ENCODE results near the gene DNHD1. TPM values are rescaled to one million over a fixed set of nuclear protein-coding genes. Genes with fewer than 3 reads are reported as not detected.
A peak's percentile ranks its signal among the peaks of the same experiment; 100 is the strongest.

The DNHD1 gene
- total and polyA plus RNA-seq, 2 of the 13 experiments (the other 11 are each of a cell fraction or from before 2014, with no cell fraction given): 2.7 to 9.3 TPM

DNA sequence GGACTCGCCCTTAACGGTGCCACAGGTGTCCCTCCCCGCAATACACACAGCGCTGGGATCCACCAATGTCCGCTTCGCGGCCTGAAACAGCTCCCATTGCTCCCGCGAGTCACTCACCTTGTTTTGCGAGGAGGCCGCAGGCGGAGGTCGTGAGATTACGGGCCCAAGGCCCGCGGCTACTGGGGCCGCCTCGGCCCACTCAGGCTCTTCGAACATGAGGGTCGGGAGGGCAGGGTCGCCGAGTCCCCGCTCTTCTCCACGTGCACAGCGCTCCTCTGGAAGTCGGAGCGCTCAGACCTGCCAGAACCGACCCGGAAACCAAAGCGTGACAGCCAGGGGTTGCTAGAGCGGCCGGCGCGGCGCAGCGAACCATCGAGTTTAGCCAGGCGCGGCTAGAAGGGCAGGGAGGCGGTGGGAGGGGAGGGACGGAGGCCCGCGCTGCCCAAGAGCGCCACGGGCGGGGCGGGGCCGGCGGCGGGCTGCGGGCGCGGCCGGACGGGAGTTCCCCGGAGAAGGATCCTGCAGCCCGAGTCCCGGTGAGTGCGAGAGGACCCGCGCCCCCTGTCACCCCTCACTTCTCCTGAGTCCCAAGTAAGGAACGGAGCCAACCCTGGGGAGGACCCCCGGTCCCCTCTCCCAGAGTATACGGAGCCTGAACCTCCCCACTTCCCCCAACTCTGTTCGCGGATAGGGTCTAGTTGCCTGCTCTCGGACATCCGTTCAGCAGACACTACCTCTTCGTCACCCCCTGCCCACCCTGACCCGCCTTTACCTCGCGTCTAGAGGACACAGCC, 106.4 kb downstream of the DNHD1 start, which contains the start of the genes ILK and RRP8 (continued):
- TF ChIP-seq ZNF317 (CRISPR knock-in tag; IDR thresholded peaks at IDR 0.05) (peak; percentile 79), PHF8 (CRISPR knock-in tag; IDR thresholded peaks at IDR 0.05) (peak; percentile 96), KLF13 (CRISPR knock-in tag; IDR thresholded peaks at IDR 0.05) (no peak), ZNF101 (CRISPR knock-in tag; IDR thresholded peaks at IDR 0.05; ENCODE audit: borderline replicate concordance, low read depth) (no peak), ZMAT3 (CRISPR knock-in tag; conservative IDR thresholded peaks at IDR 0.05) (peak; percentile 33; the same call in 1 of the 2 replicates), MAZ (IDR thresholded peaks at IDR 0.05; ENCODE audit: borderline replicate concordance, low read depth, low read length) (peak; percentile 76; the same call in 1 of the 2 replicates), MAZ (CRISPR knock-in tag; IDR thresholded peaks at IDR 0.05; ENCODE audit: low read depth) (peak; percentile 98), GPN1 (CRISPR knock-in tag; IDR thresholded peaks at IDR 0.05; ENCODE audit: borderline replicate concordance) (no peak), ZNF547 (CRISPR knock-in tag; IDR thresholded peaks at IDR 0.05) (peak; percentile 97), CHD2 (IDR thresholded peaks at IDR 0.05; ENCODE audit: low read depth, low read length) (no peak), TSC22D2 (CRISPR knock-in tag; IDR thresholded peaks at IDR 0.05; ENCODE audit: borderline replicate concordance) (no peak; the same call in 1 of the 2 replicates), ZNF335 (CRISPR knock-in tag; IDR thresholded peaks at IDR 0.05) (peak; percentile 78), ZNF563 (CRISPR knock-in tag; IDR thresholded peaks at IDR 0.05) (peak; percentile 71; the same call in 1 of the 2 replicates), TBL1XR1 (IDR thresholded peaks at IDR 0.05; ENCODE audit: borderline replicate concordance, low read length, partially characterized antibody) (no peak), SOX13 (IDR thresholded peaks at IDR 0.05) (peak; percentile 37; the same call in 1 of the 2 replicates), SOX13 (CRISPR knock-in tag; conservative IDR thresholded peaks at IDR 0.05 in 1 of 2, IDR thresholded peaks at IDR 0.05 in 1 of 2) (peak in 1 of 2 experiments; percentile 50; a peak in 1 of 4 replicates), FOXP1 (IDR thresholded peaks at IDR 0.05) (no peak), FOXP1 (CRISPR knock-in tag; IDR thresholded peaks at IDR 0.05) (peak; percentile 35; the same call in 1 of the 2 replicates), FOXA3 (CRISPR knock-in tag; IDR thresholded peaks at IDR 0.05) (no peak; the same call in 1 of the 2 replicates), KLF11 (CRISPR knock-in tag; IDR thresholded peaks at IDR 0.05) (peak; percentile 36; the same call in 1 of the 2 replicates), SMARCE1 (IDR thresholded peaks at IDR 0.05; ENCODE audit: borderline replicate concordance) (no peak), ZFX (CRISPR knock-in tag; IDR thresholded peaks at IDR 0.05; ENCODE audit: low read depth) (peak; percentile 98), ZNF577 (CRISPR knock-in tag; IDR thresholded peaks at IDR 0.05; ENCODE audit: borderline replicate concordance, low read depth) (no peak), ZNF513 (CRISPR knock-in tag; conservative IDR thresholded peaks at IDR 0.05) (no peak)
- TF ChIP-seq, protein P1, sequence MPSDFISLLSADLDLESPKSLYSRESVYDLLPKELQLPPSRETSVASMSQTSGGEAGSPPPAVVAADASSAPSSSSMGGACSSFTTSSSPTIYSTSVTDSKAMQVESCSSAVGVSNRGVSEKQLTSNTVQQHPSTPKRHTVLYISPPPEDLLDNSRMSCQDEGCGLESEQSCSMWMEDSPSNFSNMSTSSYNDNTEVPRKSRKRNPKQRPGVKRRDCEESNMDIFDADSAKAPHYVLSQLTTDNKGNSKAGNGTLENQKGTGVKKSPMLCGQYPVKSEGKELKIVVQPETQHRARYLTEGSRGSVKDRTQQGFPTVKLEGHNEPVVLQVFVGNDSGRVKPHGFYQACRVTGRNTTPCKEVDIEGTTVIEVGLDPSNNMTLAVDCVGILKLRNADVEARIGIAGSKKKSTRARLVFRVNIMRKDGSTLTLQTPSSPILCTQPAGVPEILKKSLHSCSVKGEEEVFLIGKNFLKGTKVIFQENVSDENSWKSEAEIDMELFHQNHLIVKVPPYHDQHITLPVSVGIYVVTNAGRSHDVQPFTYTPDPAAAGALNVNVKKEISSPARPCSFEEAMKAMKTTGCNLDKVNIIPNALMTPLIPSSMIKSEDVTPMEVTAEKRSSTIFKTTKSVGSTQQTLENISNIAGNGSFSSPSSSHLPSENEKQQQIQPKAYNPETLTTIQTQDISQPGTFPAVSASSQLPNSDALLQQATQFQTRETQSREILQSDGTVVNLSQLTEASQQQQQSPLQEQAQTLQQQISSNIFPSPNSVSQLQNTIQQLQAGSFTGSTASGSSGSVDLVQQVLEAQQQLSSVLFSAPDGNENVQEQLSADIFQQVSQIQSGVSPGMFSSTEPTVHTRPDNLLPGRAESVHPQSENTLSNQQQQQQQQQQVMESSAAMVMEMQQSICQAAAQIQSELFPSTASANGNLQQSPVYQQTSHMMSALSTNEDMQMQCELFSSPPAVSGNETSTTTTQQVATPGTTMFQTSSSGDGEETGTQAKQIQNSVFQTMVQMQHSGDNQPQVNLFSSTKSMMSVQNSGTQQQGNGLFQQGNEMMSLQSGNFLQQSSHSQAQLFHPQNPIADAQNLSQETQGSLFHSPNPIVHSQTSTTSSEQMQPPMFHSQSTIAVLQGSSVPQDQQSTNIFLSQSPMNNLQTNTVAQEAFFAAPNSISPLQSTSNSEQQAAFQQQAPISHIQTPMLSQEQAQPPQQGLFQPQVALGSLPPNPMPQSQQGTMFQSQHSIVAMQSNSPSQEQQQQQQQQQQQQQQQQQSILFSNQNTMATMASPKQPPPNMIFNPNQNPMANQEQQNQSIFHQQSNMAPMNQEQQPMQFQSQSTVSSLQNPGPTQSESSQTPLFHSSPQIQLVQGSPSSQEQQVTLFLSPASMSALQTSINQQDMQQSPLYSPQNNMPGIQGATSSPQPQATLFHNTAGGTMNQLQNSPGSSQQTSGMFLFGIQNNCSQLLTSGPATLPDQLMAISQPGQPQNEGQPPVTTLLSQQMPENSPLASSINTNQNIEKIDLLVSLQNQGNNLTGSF (CRISPR knock-in tag; IDR thresholded peaks at IDR 0.05): no peak; the same call in 1 of the 2 replicates

Measured in HepG2 (cell line).